Peyer's patch (tissue), 4 donors: ENCODE measurements around the gene HTN3. TPM values are rescaled to one million over a fixed set of nuclear protein-coding genes. Genes with fewer than 3 reads are reported as not detected.
"Not testable (repeated sequence)": the region's sequence is repeated elsewhere in the genome, so short reads cannot be mapped to it uniquely, and the experiment has no call there.

Experiments
- DNase-seq, 3 donors: peaks; one replicate each; pipeline ENCODE4 v3.0.0-alpha.2; 2017 to 2019
- H3K27ac ChIP-seq, 4 donors: fragments of 200-600 bp; sonication (generic); one replicate each; pipeline ENCODE4 v1.5.1; 2016 to 2019
- H3K27me3 ChIP-seq, 2 donors: fragments of 200-600 bp; sonication (generic); one replicate each; pipeline ENCODE4 v1.5.1; 2019
- H3K36me3 ChIP-seq, 3 donors: fragments of 200-600 bp; sonication (generic); one replicate each; pipeline ENCODE4 v1.5.1; 2016 to 2019
- H3K4me1 ChIP-seq, 4 donors: fragments of 200-600 bp; sonication (generic); one replicate each; pipeline ENCODE4 v1.5.1; 2016 to 2019
- H3K4me3 ChIP-seq, 4 donors: fragments of 200-600 bp; sonication (generic); 1 replicate in 3 of 4; 2 replicates in 1 of 4; pipeline ENCODE4 v1.5.1; 2016 to 2019; ENCODE audit warnings: mild to moderate bottlenecking in 1 of 4
- H3K9me3 ChIP-seq, 4 donors: fragments of 200-600 bp; sonication (generic); one replicate each; pipeline ENCODE4 v1.5.1; 2016 to 2019; ENCODE audit warnings: mild to moderate bottlenecking in 1 of 4
- CTCF ChIP-seq, 6 experiments: fragments of 450-650 bp in 4 of 6; fragments of 200-600 bp in 2 of 6; sonication (generic) in 1 of 6; IDR thresholded peaks; one replicate each; pipeline ENCODE4 v1.5.1; 2017 to 2019; ENCODE audit warnings: antibody characterized with exemption in 6 of 6, mild to moderate bottlenecking in 3 of 6, moderate library complexity in 1 of 6
- POLR2A ChIP-seq, 2 donors: fragments of 450-650 bp; IDR thresholded peaks; one replicate each; pipeline ENCODE4 v1.5.1; 2017; ENCODE audit warnings: antibody characterized with exemption in 2 of 2, mild to moderate bottlenecking in 2 of 2, moderate library complexity in 2 of 2
- total RNA-seq, 4 donors: library from RNA; depleted of rRNA; stranded (reverse); fragments of >200 nt; gene quantifications; one replicate each; pipeline ENCODE4 v1.1.0, GENCODE V29; 2016

Gene HTN3
- total RNA-seq, 4 donors from 2014 or later = not detected

- Histone ChIP-seq H3K4me1 (no peaks in the 10 kb centered on the region), H3K27ac (no peak overlapping the region), H3K27me3 (no peaks in the 10 kb centered on the region), H3K9me3 (no peaks in the 10 kb centered on the region), H3K36me3 (no peaks in the 10 kb centered on the region), H3K4me3 (no peak overlapping the region)
- no peak for TF ChIP-seq POLR2A (IDR thresholded peaks at IDR 0.05)
- TF ChIP-seq CTCF (IDR thresholded peaks at IDR 0.05) = no peak
- no peak for DNase-seq
Observed at GRCh38 chr4:69999420-69999819, 28.8 kb upstream of the HTN3 start.

- DNase-seq = no peak
Observed at GRCh38 chr4:70000711-70001110, 27.5 kb upstream of the HTN3 start.

GRCh38 chr4:70002507-70002906, 25.8 kb upstream of the HTN3 start:
- Histone ChIP-seq H3K4me1 (no peaks in the 10 kb centered on the region), H3K4me3 (no peak overlapping the region)
- TF ChIP-seq CTCF (IDR thresholded peaks at IDR 0.05) (no peak), POLR2A (IDR thresholded peaks at IDR 0.05) (no peak)

More at GRCh38 chr4:70000711-70001110, 27.5 kb upstream of the HTN3 start:
- TF ChIP-seq POLR2A (IDR thresholded peaks at IDR 0.05) (no peak), CTCF (IDR thresholded peaks at IDR 0.05) (no peak)
- H3K36me3 ChIP-seq = no peaks in the 10 kb centered on the region
- H3K9me3 ChIP-seq = no peaks in the 10 kb centered on the region
- H3K4me3 ChIP-seq = no peak overlapping the region
- no peaks in the 10 kb centered on the region for H3K27me3 ChIP-seq
- no peak overlapping the region for H3K27ac ChIP-seq
- H3K4me1 ChIP-seq = no peaks in the 10 kb centered on the region

GRCh38 chr4:70008771-70009170, 19.5 kb upstream of the HTN3 start:
- TF ChIP-seq POLR2A (IDR thresholded peaks at IDR 0.05) (no peak), CTCF (IDR thresholded peaks at IDR 0.05) (no peak)
- no peaks in the 10 kb centered on the region for H3K36me3 ChIP-seq
- H3K4me1 ChIP-seq = no peaks in the 10 kb centered on the region
- H3K4me3 ChIP-seq = no peak overlapping the region
- DNase-seq = no peak
- H3K27me3 ChIP-seq = no peaks in the 10 kb centered on the region
- no peak overlapping the region for H3K27ac ChIP-seq
- H3K9me3 ChIP-seq = no peaks in the 10 kb centered on the region

More at GRCh38 chr4:70002507-70002906, 25.8 kb upstream of the HTN3 start:
- Histone ChIP-seq H3K36me3 (no peaks in the 10 kb centered on the region), H3K9me3 (no peaks in the 10 kb centered on the region), H3K27me3 (no peaks in the 10 kb centered on the region), H3K27ac (no peak overlapping the region)
- DNase-seq = no peak

- H3K27me3 ChIP-seq, H3K36me3 ChIP-seq, DNase-seq, H3K9me3 ChIP-seq, H3K4me1 ChIP-seq, H3K27ac ChIP-seq, H3K4me3 ChIP-seq: not testable (repeated sequence)
Observed at GRCh38 chr4:70019006-70019405, 9.3 kb upstream of the HTN3 start.

GRCh38 chr4:70023218-70023617, 5.0 kb upstream of the HTN3 start:
- Histone ChIP-seq H3K27ac (no peak overlapping the region), H3K9me3 (no peaks in the 10 kb centered on the region), H3K4me1 (no peaks in the 10 kb centered on the region), H3K36me3 (no peaks in the 10 kb centered on the region), H3K4me3 (no peak overlapping the region), H3K27me3 (no peaks in the 10 kb centered on the region)
- TF ChIP-seq POLR2A (IDR thresholded peaks at IDR 0.05) (no peak), CTCF (IDR thresholded peaks at IDR 0.05) (no peak)
- DNase-seq = no peak
